PC-9 (cell line): ENCODE results near the gene RAD9A. TPM values are rescaled to one million over a fixed set of nuclear protein-coding genes. Genes with fewer than 3 reads are reported as not detected.

Experiments used
- BruUV-seq: library from RNA; stranded (reverse); fragments of 400-500 nt; replicated peaks from 2 replicates; lab custom pipeline; 2021; lab: Mats Ljungman, UMichigan
- CTCF ChIA-PET: fragments of 300-600 bp; sonication (Branson Sonifier 250); formaldehyde crosslinking; loops from one replicate; lab custom pipeline; 2022; ENCODE audit warnings: antibody characterized with exemption; lab: Charles Lee
- POLR2A ChIA-PET: fragments of 300-600 bp; sonication (Branson Sonifier 250); formaldehyde crosslinking; loops from one replicate; lab custom pipeline; 2022; ENCODE audit warnings: antibody characterized with exemption; ENCODE audit not compliant: unreplicated experiment; lab: Charles Lee
- DNase-seq, 2 experiments: peaks; one replicate each; pipeline versions ENCODE4 v3.0.0 to v3.0.0-alpha.2; 2015 to 2022; ENCODE audit warnings: mixed read lengths in 1 of 2
- H2AFZ ChIP-seq: fragments of 200-600 bp; sonication (generic); 2 replicates; pipeline ENCODE4 v1.8.1; 2017; ENCODE audit warnings: antibody characterized with exemption
- H3F3A ChIP-seq: fragments of 200-600 bp; sonication (generic); 2 replicates; pipeline ENCODE4 v1.8.1; 2017; ENCODE audit warnings: antibody characterized with exemption, mild to moderate bottlenecking, low read depth; ENCODE audit not compliant: insufficient read depth
- H3K27ac ChIP-seq: fragments of 200-600 bp; sonication (generic); 2 replicates; pipeline ENCODE4 v1.6.1; 2016; ENCODE audit warnings: mixed run types
- H3K27me3 ChIP-seq: fragments of 200-600 bp; sonication (generic); 2 replicates; pipeline ENCODE4 v1.6.1; 2016; ENCODE audit warnings: low read depth, mixed run types; ENCODE audit not compliant: insufficient read depth
- H3K36me3 ChIP-seq: fragments of 200-600 bp; sonication (generic); 2 replicates; pipeline ENCODE4 v1.6.1; 2016; ENCODE audit warnings: low read depth, mixed run types
- H3K4me1 ChIP-seq: fragments of 200-600 bp; sonication (generic); replicated peaks from 2 replicates; pipeline ENCODE4 v1.6.1; 2016; ENCODE audit warnings: mixed run types; ENCODE audit not compliant: insufficient read depth
- H3K4me2 ChIP-seq: fragments of 200-600 bp; sonication (generic); 2 replicates; pipeline ENCODE4 v1.6.1; 2017; ENCODE audit warnings: mixed run types
- H3K4me3 ChIP-seq: fragments of 200-600 bp; sonication (generic); 2 replicates; pipeline ENCODE4 v1.6.1; 2016; ENCODE audit warnings: mixed run types
- H3K79me2 ChIP-seq: fragments of 200-600 bp; sonication (generic); 2 replicates; pipeline ENCODE4 v1.6.1; 2017; ENCODE audit warnings: low read depth, mixed run types
- H3K9me2 ChIP-seq: fragments of 200-600 bp; sonication (generic); 2 replicates; pipeline ENCODE4 v1.8.1; 2017; ENCODE audit warnings: mild to moderate bottlenecking; ENCODE audit not compliant: insufficient read depth
- H3K9me3 ChIP-seq: fragments of 200-600 bp; sonication (generic); 2 replicates; pipeline ENCODE4 v1.8.1; 2016; ENCODE audit warnings: low read depth; ENCODE audit not compliant: insufficient read depth
- H4K20me1 ChIP-seq: fragments of 200-600 bp; sonication (generic); 2 replicates; pipeline ENCODE4 v1.8.1; 2017; ENCODE audit not compliant: insufficient read depth
- EZH2 ChIP-seq: fragments of 200-600 bp; sonication (generic); IDR thresholded peaks from 2 replicates; pipeline ENCODE4 v1.8.0; 2017; ENCODE audit warnings: antibody characterized with exemption, low read depth
- intact Hi-C: fragments of 100-400 bp; cut with micrococcal nuclease; formaldehyde crosslinking; loops from one replicate; pipeline ENCODE4 v1.10.0; 2022; ENCODE audit not compliant: unreplicated experiment
- total RNA-seq: library from RNA; stranded (reverse); gene quantifications from 2 replicates; pipeline ENCODE4 v1.2.3, GENCODE V29; 2021
- TF ChIP-seq, protein P1 (sequence below): fragments of 200-600 bp; sonication (generic); conservative IDR thresholded peaks from 2 replicates; pipeline ENCODE4 v1.6.1; 2017; ENCODE audit warnings: mixed run types, antibody characterized with exemption, mild to moderate bottlenecking, moderate library complexity

Gene RAD9A
- total RNA-seq, 1 experiment from 2014 or later: 62.8 TPM

DNA sequence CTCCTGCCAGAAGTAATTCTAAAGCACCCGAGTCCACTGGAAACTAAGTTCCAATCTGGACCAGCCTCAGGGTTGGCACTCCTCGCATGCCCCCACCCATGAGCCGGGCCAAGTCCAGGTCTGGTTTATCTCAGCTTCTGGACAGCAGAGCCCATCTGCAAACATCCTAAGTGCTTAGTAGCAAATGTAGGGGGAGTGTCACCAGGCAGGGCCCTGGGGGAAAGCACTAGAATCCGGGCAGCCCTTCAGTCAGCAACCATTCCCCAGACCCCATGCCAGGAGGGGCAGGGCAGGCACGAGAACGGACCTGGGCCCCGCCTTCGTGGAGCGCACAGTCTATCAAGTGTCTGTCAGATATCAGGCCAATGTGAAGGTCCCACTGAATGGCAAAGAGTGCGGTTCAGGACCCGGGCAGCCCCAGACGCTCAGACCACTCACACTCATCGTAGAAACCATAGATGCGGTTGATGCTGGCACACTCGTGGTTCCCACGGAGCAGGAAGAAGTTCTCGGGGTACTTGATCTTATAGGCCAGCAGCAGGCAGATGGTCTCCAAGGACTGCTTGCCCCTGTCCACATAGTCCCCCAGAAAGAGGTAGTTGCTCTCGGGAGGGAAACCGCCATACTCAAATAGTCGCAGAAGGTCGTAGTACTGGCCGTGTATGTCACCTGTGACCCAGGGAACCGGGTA lies 8.6 kb downstream of the RAD9A start:
- no peaks in the 10 kb centered on the region for H3K27me3 ChIP-seq
- peaks cover 20% of the 10 kb centered on the region for H3K79me2 ChIP-seq
- H3K36me3 ChIP-seq: 0 out of 2 replicates have a peak, but pooled peaks cover 6% of the 10 kb centered on the region
- H3K9me2 ChIP-seq: no peaks in the 10 kb centered on the region
- peaks cover 20% of the 10 kb centered on the region; the same call in 1 of the 2 replicates for H3F3A ChIP-seq
- TF ChIP-seq EZH2: no peak
- TF ChIP-seq, protein P1, sequence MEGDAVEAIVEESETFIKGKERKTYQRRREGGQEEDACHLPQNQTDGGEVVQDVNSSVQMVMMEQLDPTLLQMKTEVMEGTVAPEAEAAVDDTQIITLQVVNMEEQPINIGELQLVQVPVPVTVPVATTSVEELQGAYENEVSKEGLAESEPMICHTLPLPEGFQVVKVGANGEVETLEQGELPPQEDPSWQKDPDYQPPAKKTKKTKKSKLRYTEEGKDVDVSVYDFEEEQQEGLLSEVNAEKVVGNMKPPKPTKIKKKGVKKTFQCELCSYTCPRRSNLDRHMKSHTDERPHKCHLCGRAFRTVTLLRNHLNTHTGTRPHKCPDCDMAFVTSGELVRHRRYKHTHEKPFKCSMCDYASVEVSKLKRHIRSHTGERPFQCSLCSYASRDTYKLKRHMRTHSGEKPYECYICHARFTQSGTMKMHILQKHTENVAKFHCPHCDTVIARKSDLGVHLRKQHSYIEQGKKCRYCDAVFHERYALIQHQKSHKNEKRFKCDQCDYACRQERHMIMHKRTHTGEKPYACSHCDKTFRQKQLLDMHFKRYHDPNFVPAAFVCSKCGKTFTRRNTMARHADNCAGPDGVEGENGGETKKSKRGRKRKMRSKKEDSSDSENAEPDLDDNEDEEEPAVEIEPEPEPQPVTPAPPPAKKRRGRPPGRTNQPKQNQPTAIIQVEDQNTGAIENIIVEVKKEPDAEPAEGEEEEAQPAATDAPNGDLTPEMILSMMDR: no peak
- POLR2A ChIA-PET: no interaction called here
- peak overlapping the region; percentile 87 for H3K4me2 ChIP-seq
- CTCF ChIA-PET: interaction anchor here (1.3 kb wide), 1 partner anchor 67 kb away, joined by 9 read pairs; the partner anchor contains the start of gene TMEM134
- no peak for DNase-seq
- peaks cover 14% of the 10 kb centered on the region for H3K4me1 ChIP-seq
- no peak overlapping the region for H2AFZ ChIP-seq
- peak overlapping the region; percentile 99 for H3K4me3 ChIP-seq
- H3K27ac ChIP-seq: no peak overlapping the region
- intact Hi-C loops: loop anchor here (2.0 kb wide), 2 partner anchors 68 to 106 kb away; partner anchors contain the start of gene TMEM134
- BruUV-seq: TSS peak; percentile 37
- H4K20me1 ChIP-seq: peaks cover 3% of the 10 kb centered on the region; the same call in 1 of the 2 replicates
- no peaks in the 10 kb centered on the region for H3K9me3 ChIP-seq

DNA sequence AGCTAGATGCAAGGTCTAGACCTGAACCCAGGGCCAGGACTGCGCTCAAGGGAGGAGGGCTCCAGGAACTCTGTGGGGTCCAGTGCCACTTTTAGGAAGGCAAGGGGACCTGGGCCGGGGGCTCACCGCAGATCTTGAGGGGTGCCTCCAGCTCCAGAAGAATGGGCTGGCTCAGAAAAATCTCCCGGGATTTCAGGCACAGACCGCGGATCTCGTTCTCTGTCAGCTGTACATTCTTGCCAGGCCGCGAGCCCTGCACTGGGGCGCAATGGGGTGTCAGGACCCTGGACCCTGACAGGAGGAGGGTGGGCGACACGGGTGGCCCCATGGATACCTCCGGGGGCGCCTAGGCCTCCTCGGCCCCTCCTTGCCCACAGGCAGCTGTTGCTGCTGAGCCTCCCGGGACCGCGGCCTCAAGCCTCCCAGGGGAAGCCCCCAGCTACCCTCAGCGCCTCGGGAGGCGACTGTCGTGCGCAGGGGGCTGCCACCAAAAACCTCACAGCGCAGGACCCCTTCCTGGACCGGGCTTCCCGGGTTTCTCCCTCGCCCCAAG lies 9.2 kb downstream of the RAD9A start:
- Histone ChIP-seq H3K27ac (peak overlapping the region; percentile 41; the same call in 1 of the 2 replicates), H4K20me1 (peaks cover 3% of the 10 kb centered on the region; the same call in 1 of the 2 replicates), H3K27me3 (no peaks in the 10 kb centered on the region), H3K9me3 (no peaks in the 10 kb centered on the region), H3K36me3 (0 out of 2 replicates have a peak, but pooled peaks cover 6% of the 10 kb centered on the region), H3F3A (peaks cover 16% of the 10 kb centered on the region; the same call in 1 of the 2 replicates), H3K4me2 (peak overlapping the region; percentile 87), H3K4me3 (peak overlapping the region; percentile 99), H3K9me2 (no peaks in the 10 kb centered on the region), H3K4me1 (peaks cover 14% of the 10 kb centered on the region), H2AFZ (peak overlapping the region; percentile 80), H3K79me2 (peaks cover 20% of the 10 kb centered on the region)
- no TSS peak for BruUV-seq
- intact Hi-C loops: loop anchor here (1.0 to 2.0 kb wide), 3 partner anchors 68 to 205 kb away; partner anchors contain the start of genes NDUFV1 and TMEM134
- no peak for DNase-seq
- CTCF ChIA-PET: interaction anchor here (0.8 to 1.9 kb wide), 6 partner anchors 12 to 105 kb away, joined by 3 to 10 read pairs (median 7); partner anchors contain the start of genes PITPNM1, POLD4 and TMEM134
- TF ChIP-seq, protein P1: peak; percentile 31; the same call in 1 of the 2 replicates
- TF ChIP-seq EZH2: no peak
- POLR2A ChIA-PET: interaction anchor here (0.5 to 1.2 kb wide), 6 partner anchors 11 to 1031 kb away, joined by 3 to 5 read pairs (median 5); partner anchors contain the start of gene TMEM134
